CD4-positive, alpha-beta T cell (primary cell): ENCODE measurements around the gene NEXN. TPM values are rescaled to one million over a fixed set of nuclear protein-coding genes. Genes with fewer than 3 reads are reported as not detected.

Source experiments
- ATAC-seq: fragments of 200-7000 bp; cut with Tn5 transposase; one replicate; pipeline ENCODE4 v1.10.0; 2022; ENCODE audit warnings: mild to moderate bottlenecking; ENCODE audit not compliant: poor library complexity
- CTCF ChIA-PET: fragments of 350-600 bp; sonication (Branson Sonifier 250); formaldehyde crosslinking; loops from one replicate; lab custom pipeline; 2021; ENCODE audit warnings: antibody characterized with exemption, inconsistent platforms; lab: Charles Lee
- POLR2A ChIA-PET: fragments of 350-600 bp; sonication (Branson Sonifier 250); formaldehyde crosslinking; loops from one replicate; lab custom pipeline; 2021; ENCODE audit warnings: antibody characterized with exemption, inconsistent platforms; lab: Charles Lee
- DNase-seq, 14 experiments: peaks; one replicate each; pipeline ENCODE4 v3.0.0-alpha.2; 2013 to 2020; ENCODE audit warnings: mixed read lengths in 2 of 14
- H3K27ac ChIP-seq, 2 donors: one replicate each; pipeline versions ENCODE4 v1.5.1 to v1.7.0; 2013; ENCODE audit warnings: low read length in 2 of 2, low read depth in 1 of 2, mild to moderate bottlenecking in 1 of 2
- H3K27me3 ChIP-seq, 2 experiments: 1 replicate in 1 of 2; 2 replicates in 1 of 2; pipeline versions ENCODE4 v1.6.1 to v1.7.0; 2013; ENCODE audit warnings: low read length in 2 of 2, control low read depth in 1 of 2, mild to moderate bottlenecking in 1 of 2, moderate library complexity in 1 of 2; ENCODE audit not compliant: insufficient read depth in 2 of 2, control insufficient read depth in 1 of 2
- H3K36me3 ChIP-seq: one replicate; pipeline ENCODE4 v1.6.1; 2013; ENCODE audit warnings: low read length, control low read depth; ENCODE audit not compliant: insufficient read depth
- H3K4me1 ChIP-seq: one replicate; pipeline ENCODE4 v1.6.1; 2013; ENCODE audit warnings: low read length, control low read depth; ENCODE audit not compliant: insufficient read depth
- H3K4me3 ChIP-seq: one replicate; pipeline ENCODE4 v1.5.1; 2013; ENCODE audit warnings: mild to moderate bottlenecking, low read length, moderate library complexity
- H3K9me3 ChIP-seq, 2 experiments: 1 replicate in 1 of 2; 2 replicates in 1 of 2; pipeline versions ENCODE4 v1.6.1 to v1.7.0; 2013; ENCODE audit warnings: low read length in 2 of 2, mild to moderate bottlenecking in 2 of 2, control low read depth in 1 of 2, moderate library complexity in 1 of 2; ENCODE audit not compliant: control insufficient read depth in 1 of 2, insufficient read depth in 1 of 2
- H3K27ac Mint-ChIP-seq: one replicate; pipeline ENCODE4 v1.8.0; 2020; ENCODE audit warnings: mixed read lengths
- H3K27me3 Mint-ChIP-seq: one replicate; pipeline ENCODE4 v1.8.0; 2021; ENCODE audit warnings: mixed read lengths
- H3K36me3 Mint-ChIP-seq: one replicate; pipeline ENCODE4 v1.8.0; 2021; ENCODE audit warnings: low read depth, mixed read lengths
- H3K4me1 Mint-ChIP-seq: one replicate; pipeline ENCODE4 v1.8.0; 2021; ENCODE audit warnings: low read depth, mixed read lengths
- H3K4me3 Mint-ChIP-seq: one replicate; pipeline ENCODE4 v1.8.0; 2020; ENCODE audit warnings: mild to moderate bottlenecking, mixed read lengths
- H3K9me3 Mint-ChIP-seq: one replicate; pipeline ENCODE4 v1.8.0; 2020; ENCODE audit warnings: mixed read lengths
- CTCF ChIP-seq: fragments of 200-600 bp; IDR thresholded peaks from one replicate; pipeline ENCODE4 v1.8.0; 2022; ENCODE audit warnings: antibody characterized with exemption, mild to moderate bottlenecking
- intact Hi-C, 2 experiments: fragments of 100-400 bp; cut with DNase I in 1 of 2; cut with micrococcal nuclease in 1 of 2; formaldehyde crosslinking; loops; one replicate each; pipeline versions ENCODE4 v1.15.1 to v1.9.0; 2023 to 2025; cut with DNase I, micrococcal nuclease
- total RNA-seq, 174 experiments: library from RNA in 2 of 174; stranded (reverse) in 2 of 174; gene quantifications; one replicate each; pipeline ENCODE4 v1.2.3 and lab custom pipeline; 2021 to 2026

Gene NEXN
- total RNA-seq, 2 experiments from 2014 or later = 0.25 TPM; not detected in 1

GRCh38 chr1:77905603-77906002 is 17.2 kb downstream of the NEXN start:
- H3K27me3 Mint-ChIP-seq = no peaks in the 10 kb centered on the region

GRCh38 chr1:77906019-77906545 is 17.7 kb downstream of the NEXN start:
- ChIA-PET POLR2A (no interaction called here), CTCF (no interaction called here)
- no peaks in the 10 kb centered on the region for H3K36me3 ChIP-seq
- Mint-ChIP-seq H3K4me3 (no peak overlapping the region), H3K27ac (no peak overlapping the region), H3K27me3 (no peaks in the 10 kb centered on the region), H3K4me1 (no peaks in the 10 kb centered on the region), H3K36me3 (no peaks in the 10 kb centered on the region), H3K9me3 (no peaks in the 10 kb centered on the region)
- H3K4me1 ChIP-seq = no peaks in the 10 kb centered on the region
- DNase-seq = no peak
- no peak overlapping the region for H3K27ac ChIP-seq
- no peak for TF ChIP-seq CTCF
- no peak for ATAC-seq
- no peak overlapping the region for H3K4me3 ChIP-seq
- intact Hi-C loops = no loop called here
- H3K9me3 ChIP-seq = no peaks in the 10 kb centered on the region
- H3K27me3 ChIP-seq = no peaks in the 10 kb centered on the region

More at GRCh38 chr1:77905603-77906002, 17.2 kb downstream of the NEXN start:
- no peaks in the 10 kb centered on the region for H3K9me3 Mint-ChIP-seq
- Histone ChIP-seq H3K4me3 (no peak overlapping the region), H3K4me1 (no peaks in the 10 kb centered on the region), H3K9me3 (no peaks in the 10 kb centered on the region), H3K27me3 (no peaks in the 10 kb centered on the region), H3K27ac (no peak overlapping the region), H3K36me3 (no peaks in the 10 kb centered on the region)
- H3K27ac Mint-ChIP-seq = no peak overlapping the region
- H3K36me3 Mint-ChIP-seq = no peaks in the 10 kb centered on the region
- intact Hi-C loops = no loop called here
- ChIA-PET CTCF (no interaction called here), POLR2A (no interaction called here)
- TF ChIP-seq CTCF = no peak
- no peak for DNase-seq
- ATAC-seq = no peak
- no peaks in the 10 kb centered on the region for H3K4me1 Mint-ChIP-seq
- no peak overlapping the region for H3K4me3 Mint-ChIP-seq

GRCh38 chr1:77906624-77907023 is 18.2 kb downstream of the NEXN start:
- Histone ChIP-seq H3K4me1 (no peaks in the 10 kb centered on the region), H3K27me3 (no peaks in the 10 kb centered on the region), H3K9me3 (no peaks in the 10 kb centered on the region), H3K27ac (no peak overlapping the region), H3K4me3 (no peak overlapping the region), H3K36me3 (no peaks in the 10 kb centered on the region)
- intact Hi-C loops = no loop called here
- H3K4me3 Mint-ChIP-seq = no peak overlapping the region
- H3K36me3 Mint-ChIP-seq = no peaks in the 10 kb centered on the region
- no peak for DNase-seq
- H3K9me3 Mint-ChIP-seq = no peaks in the 10 kb centered on the region
- ChIA-PET CTCF (no interaction called here), POLR2A (no interaction called here)
- H3K27ac Mint-ChIP-seq = no peak overlapping the region
- H3K4me1 Mint-ChIP-seq = no peaks in the 10 kb centered on the region
- no peaks in the 10 kb centered on the region for H3K27me3 Mint-ChIP-seq
- TF ChIP-seq CTCF = no peak
- no peak for ATAC-seq
